Stomach (tissue), 9 donors: Measurements from ENCODE around the gene RIN3. TPM values are rescaled to one million over a fixed set of nuclear protein-coding genes. Genes with fewer than 3 reads are reported as not detected.

Experiments
- DNase-seq, 2 donors: peaks; one replicate each; pipeline versions ENCODE4 v3.0.0 to v3.0.0-alpha.2; 2013 to 2019
- H3K27ac ChIP-seq, 5 donors: fragments of 200-600 bp in 4 of 5; sonication (generic) in 4 of 5; one replicate each; pipeline ENCODE4 v1.5.1; 2013 to 2019; ENCODE audit warnings: mild to moderate bottlenecking in 1 of 5, moderate library complexity in 1 of 5
- H3K27me3 ChIP-seq, 3 donors: fragments of 200-600 bp; sonication (generic); one replicate each; pipeline ENCODE4 v1.5.1; 2017 to 2019; ENCODE audit warnings: mixed run types in 1 of 3
- H3K36me3 ChIP-seq, 4 donors: fragments of 200-600 bp; sonication (generic); 1 replicate in 3 of 4; 2 replicates in 1 of 4; pipeline ENCODE4 v1.5.1; 2016 to 2019
- H3K4me1 ChIP-seq, 4 donors: fragments of 200-600 bp; sonication (generic); one replicate each; pipeline ENCODE4 v1.5.1; 2016 to 2019
- H3K4me3 ChIP-seq, 4 donors: fragments of 200-600 bp; sonication (generic) in 3 of 4; one replicate each; pipeline ENCODE4 v1.5.1; 2016 to 2019; ENCODE audit warnings: mild to moderate bottlenecking in 1 of 4
- H3K9me3 ChIP-seq, 4 donors: fragments of 200-600 bp; sonication (generic); one replicate each; pipeline ENCODE4 v1.5.1; 2016 to 2019
- EP300 ChIP-seq: sonication (generic); formaldehyde crosslinking; IDR thresholded peaks from one replicate; pipeline ENCODE4 v1.6.1; 2017; ENCODE audit warnings: antibody characterized with exemption
- POLR2A ChIP-seq, 4 donors: fragments of 450-650 bp; IDR thresholded peaks; one replicate each; pipeline ENCODE4 v1.6.1; 2016; ENCODE audit warnings: antibody characterized with exemption in 4 of 4, control low read depth in 2 of 4, mild to moderate bottlenecking in 1 of 4, moderate library complexity in 1 of 4
- POLR2AphosphoS5 ChIP-seq, 3 donors: sonication (generic); formaldehyde crosslinking; IDR thresholded peaks; one replicate each; pipeline ENCODE4 v1.6.1; 2016; ENCODE audit warnings: antibody characterized with exemption in 3 of 3
- WGBS, 5 donors: extraction: QIAGEN DNeasy Blood & Tissue Kit in 3 of 5; methylation state at CpG; one replicate each; pipeline versions ENCODE4 v1.1.5 to v1.1.7; 2013 to 2018; 5-methylcytosine and 5-hydroxymethylcytosine counted together
- intact Hi-C: fragments of 100-400 bp; cut with DNase I; formaldehyde crosslinking; loops from one replicate; pipeline ENCODE4 v1.15.1; 2023; ENCODE audit warnings: low total_unique reads
- polyA plus RNA-seq, 3 donors: library from polyadenylated mRNA; stranded (reverse); fragments of 200-250 nt; gene quantifications; one replicate each; pipeline ENCODE4 v1.2.3, GENCODE V29; 2013
- total RNA-seq, 5 donors: library from RNA; depleted of rRNA; stranded (reverse); fragments of >200 nt; gene quantifications; one replicate each; pipeline versions ENCODE4 v1.1.0 to v1.2.3, GENCODE V29; 2014 to 2016
- TF ChIP-seq, protein P1 (sequence below), 7 experiments: fragments of 450-650 bp in 4 of 7; fragments of 200-600 bp in 3 of 7; sonication (generic) in 3 of 7; IDR thresholded peaks; one replicate each; pipeline ENCODE4 v1.5.1; 2016 to 2019; ENCODE audit warnings: antibody characterized with exemption in 7 of 7, control low read depth in 2 of 7, mild to moderate bottlenecking in 1 of 7
- donor health status: healthy with polysubstance abuse.
- donor health status: Bipolar disorder and iron deficiency.
- donor health status: healthy.

The RIN3 gene
- total and polyA plus RNA-seq, 8 donors, result 5.0 to 47.8 (median 8.0) TPM

DNA sequence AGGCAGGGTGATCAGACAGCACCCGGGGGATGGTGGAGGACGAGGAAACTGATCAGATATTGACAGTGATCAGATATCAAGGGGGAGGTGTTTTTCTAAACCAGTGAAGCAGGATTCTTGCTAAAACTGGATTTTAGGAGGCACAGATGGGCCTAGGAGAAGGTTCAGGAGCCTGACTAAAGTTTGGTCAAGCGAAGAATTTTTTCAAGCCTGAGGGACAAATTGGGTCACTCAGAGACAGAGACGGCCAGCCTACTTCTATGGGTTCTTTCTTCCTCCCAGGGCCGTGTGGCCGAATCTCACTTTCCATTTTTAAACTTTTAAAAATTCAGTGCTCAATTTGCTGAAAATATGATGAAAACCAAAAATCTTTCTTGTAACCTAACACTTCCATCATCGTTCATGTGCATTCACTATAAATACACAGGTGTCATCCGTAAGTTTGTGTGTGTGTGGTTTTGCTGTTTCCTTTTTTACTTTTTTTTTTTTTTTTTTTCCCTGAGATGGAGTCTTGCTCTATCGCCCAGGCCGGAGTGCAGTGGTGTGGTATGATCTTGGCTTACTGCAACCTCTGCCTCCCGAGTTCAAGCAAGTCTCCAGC lies 68.5 kb downstream of the RIN3 start:
- no peak for TF ChIP-seq POLR2A (IDR thresholded peaks at IDR 0.05)
- TF ChIP-seq POLR2AphosphoS5 (IDR thresholded peaks at IDR 0.05), result no peak
- no peak for TF ChIP-seq EP300
- TF ChIP-seq, protein P1, sequence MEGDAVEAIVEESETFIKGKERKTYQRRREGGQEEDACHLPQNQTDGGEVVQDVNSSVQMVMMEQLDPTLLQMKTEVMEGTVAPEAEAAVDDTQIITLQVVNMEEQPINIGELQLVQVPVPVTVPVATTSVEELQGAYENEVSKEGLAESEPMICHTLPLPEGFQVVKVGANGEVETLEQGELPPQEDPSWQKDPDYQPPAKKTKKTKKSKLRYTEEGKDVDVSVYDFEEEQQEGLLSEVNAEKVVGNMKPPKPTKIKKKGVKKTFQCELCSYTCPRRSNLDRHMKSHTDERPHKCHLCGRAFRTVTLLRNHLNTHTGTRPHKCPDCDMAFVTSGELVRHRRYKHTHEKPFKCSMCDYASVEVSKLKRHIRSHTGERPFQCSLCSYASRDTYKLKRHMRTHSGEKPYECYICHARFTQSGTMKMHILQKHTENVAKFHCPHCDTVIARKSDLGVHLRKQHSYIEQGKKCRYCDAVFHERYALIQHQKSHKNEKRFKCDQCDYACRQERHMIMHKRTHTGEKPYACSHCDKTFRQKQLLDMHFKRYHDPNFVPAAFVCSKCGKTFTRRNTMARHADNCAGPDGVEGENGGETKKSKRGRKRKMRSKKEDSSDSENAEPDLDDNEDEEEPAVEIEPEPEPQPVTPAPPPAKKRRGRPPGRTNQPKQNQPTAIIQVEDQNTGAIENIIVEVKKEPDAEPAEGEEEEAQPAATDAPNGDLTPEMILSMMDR (IDR thresholded peaks at IDR 0.05), result no peak
- H3K27me3 ChIP-seq, result no peaks in the 10 kb centered on the region
- H3K9me3 ChIP-seq, result no peaks in the 10 kb centered on the region
- H3K4me3 ChIP-seq, result no peak overlapping the region
- 78 to 87% (median 86%) methylated on average over 11 of the region's 11 CpGs for WGBS, 5 donors
- DNase-seq, result no peak
- H3K36me3 ChIP-seq, result peaks cover 0 to 44% (median 25%) of the 10 kb centered on the region in 4 donors
- intact Hi-C loops, result no loop called here
- H3K27ac ChIP-seq, result no peak overlapping the region
- peaks cover 6 to 27% (median 14%) of the 10 kb centered on the region in 4 donors for H3K4me1 ChIP-seq

DNA sequence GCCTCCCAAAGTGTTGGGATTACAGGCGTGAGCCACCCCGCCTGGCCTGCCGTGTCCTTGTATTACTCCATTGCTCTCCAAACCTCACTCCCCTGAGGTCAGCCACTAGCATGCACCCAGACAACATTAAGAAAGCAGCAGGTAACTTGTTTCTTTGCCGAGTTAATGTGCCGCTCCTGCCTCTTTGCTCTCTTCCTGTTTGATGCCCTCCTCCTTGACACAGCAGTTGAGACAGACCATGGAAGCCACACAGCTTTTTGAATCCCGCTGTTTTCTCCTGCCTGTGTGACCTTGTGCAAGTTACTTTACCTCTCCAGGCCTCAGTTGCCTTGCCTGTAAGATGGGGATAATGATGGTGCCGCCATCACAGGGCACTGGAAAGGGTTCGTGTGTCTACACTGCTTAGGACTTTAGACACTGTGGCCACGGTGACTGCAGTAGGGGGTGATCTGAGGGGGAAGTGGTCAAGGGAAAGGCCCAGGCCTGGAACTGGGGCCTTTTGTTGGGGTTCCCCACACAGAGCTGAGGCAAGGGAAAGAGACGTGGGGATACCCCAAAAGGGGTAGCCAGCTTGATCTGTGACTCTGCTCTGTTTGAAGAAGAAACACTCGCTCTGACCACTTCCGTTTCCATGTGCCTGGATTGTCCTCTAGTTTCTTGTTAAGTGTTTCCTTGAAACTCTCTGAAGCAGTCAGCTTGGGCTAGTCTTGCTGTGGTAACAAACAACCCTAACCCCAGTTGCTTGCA lies 69.3 kb downstream of the RIN3 start:
- WGBS, 5 donors, result 85 to 90% (median 90%) methylated on average over 12 of the region's 12 CpGs
- intact Hi-C loops, result no loop called here
- no peak overlapping the region for H3K4me3 ChIP-seq
- TF ChIP-seq POLR2A (IDR thresholded peaks at IDR 0.05) (no peak), EP300 (no peak), POLR2AphosphoS5 (IDR thresholded peaks at IDR 0.05) (no peak)
- TF ChIP-seq, protein P1 (IDR thresholded peaks at IDR 0.05), result no peak
- peak overlapping the region in 1 of 5 donors; percentile 7 for H3K27ac ChIP-seq
- no peaks in the 10 kb centered on the region for H3K27me3 ChIP-seq
- DNase-seq, result no peak
- no peaks in the 10 kb centered on the region for H3K9me3 ChIP-seq
- H3K36me3 ChIP-seq, result peaks cover 0 to 36% (median 18%) of the 10 kb centered on the region in 4 donors
- peaks cover 7 to 35% (median 18%) of the 10 kb centered on the region in 4 donors for H3K4me1 ChIP-seq

DNA sequence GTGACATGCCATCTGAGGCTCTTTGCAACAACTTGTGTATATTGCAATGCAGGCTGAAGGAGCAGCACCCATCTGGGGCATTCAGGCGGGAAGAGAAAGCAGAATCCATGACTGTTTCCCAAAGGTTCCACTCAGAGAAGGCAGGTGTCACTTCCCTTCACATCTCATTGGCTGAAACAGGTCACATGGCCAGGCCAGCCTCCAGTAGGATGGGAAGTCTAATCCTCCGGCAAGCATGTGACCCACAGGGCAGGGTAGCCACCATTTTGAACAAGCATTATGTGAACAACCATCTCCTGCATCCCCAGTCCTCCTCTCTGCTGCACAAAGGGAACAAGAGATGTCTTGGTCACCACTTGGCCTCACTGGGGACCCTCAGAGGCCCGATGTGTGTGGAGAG lies 70.6 kb downstream of the RIN3 start:
- peaks cover 7 to 36% (median 18%) of the 10 kb centered on the region in 4 donors for H3K4me1 ChIP-seq
- H3K36me3 ChIP-seq, result peaks cover 0 to 24% (median 11%) of the 10 kb centered on the region in 4 donors
- no peak overlapping the region for H3K4me3 ChIP-seq
- intact Hi-C loops, result no loop called here
- WGBS, 5 donors, result 87 to 98% (median 89%) methylated on average over 3 of the region's 3 CpGs
- no peak for TF ChIP-seq EP300
- TF ChIP-seq, protein P1 (IDR thresholded peaks at IDR 0.05), result no peak
- TF ChIP-seq POLR2A (IDR thresholded peaks at IDR 0.05), result no peak
- no peak for TF ChIP-seq POLR2AphosphoS5 (IDR thresholded peaks at IDR 0.05)
- H3K9me3 ChIP-seq, result no peaks in the 10 kb centered on the region
- H3K27me3 ChIP-seq, result no peaks in the 10 kb centered on the region
- H3K27ac ChIP-seq, result peak overlapping the region in 2 of 5 donors; percentile 74 to 77
- DNase-seq, result no peak

DNA sequence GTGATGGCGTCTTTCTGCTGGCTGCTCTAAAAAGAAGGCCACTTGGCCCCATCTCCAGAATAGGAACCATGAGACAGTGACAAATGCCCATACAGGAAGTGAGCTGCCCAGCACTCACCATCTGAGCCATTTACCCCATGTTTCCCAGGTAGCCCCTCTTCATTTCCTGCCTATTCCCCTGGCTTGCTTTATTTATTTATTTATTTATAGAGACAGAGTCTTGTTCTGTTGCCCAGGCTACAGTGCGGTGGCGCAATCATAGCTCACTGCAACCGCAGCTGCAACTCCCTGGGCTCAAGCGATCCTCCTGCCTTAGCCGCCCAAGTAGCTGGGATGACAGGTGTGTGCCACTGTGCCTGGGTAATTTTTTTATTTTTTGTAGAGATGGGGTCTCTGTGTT lies 71.2 kb downstream of the RIN3 start:
- H3K9me3 ChIP-seq, result no peaks in the 10 kb centered on the region
- intact Hi-C loops, result no loop called here
- no peak for DNase-seq
- TF ChIP-seq POLR2AphosphoS5 (IDR thresholded peaks at IDR 0.05) (no peak), POLR2A (IDR thresholded peaks at IDR 0.05) (no peak), EP300 (no peak)
- TF ChIP-seq, protein P1 (IDR thresholded peaks at IDR 0.05), result no peak
- peaks cover 7 to 36% (median 20%) of the 10 kb centered on the region in 4 donors for H3K4me1 ChIP-seq
- no peak overlapping the region for H3K4me3 ChIP-seq
- WGBS, 5 donors, result 81 to 92% (median 91%) methylated on average over 6 of the region's 6 CpGs
- H3K27me3 ChIP-seq, result no peaks in the 10 kb centered on the region
- peak overlapping the region in 3 of 5 donors; percentile 74 to 80 (median 77) for H3K27ac ChIP-seq
- H3K36me3 ChIP-seq, result peaks cover 0 to 18% (median 5%) of the 10 kb centered on the region in 4 donors
